ENCODE measurements around the gene DCPS. TPM values are rescaled to one million over a fixed set of nuclear protein-coding genes. Genes with fewer than 3 reads are reported as not detected.

Gene DCPS
- total RNA-seq, 1 experiment from 2014 or later: 31.2 TPM

GRCh38 chr11:126262216-126262615, 41.6 kb upstream of the DCPS start:
- H3K4me1 ChIP-seq (ENCODE audit: insufficient read depth, low read length, poor library complexity, severe bottlenecking): no peaks in the 10 kb centered on the region
- H3K27ac ChIP-seq (ENCODE audit: low read depth, low read length, poor library complexity, severe bottlenecking): no peak overlapping the region
- H3K27me3 ChIP-seq (replicated peaks; ENCODE audit: insufficient read depth, low read depth, low read length, poor library complexity): no peaks in the 10 kb centered on the region
- ChIA-PET POLR2A (ENCODE audit: low non-redundant PET) (no interaction called here), CTCF (no interaction called here)
- no peak overlapping the region for H3K4me3 ChIP-seq (ENCODE audit: low read depth, low read length, poor library complexity, severe bottlenecking)
- H3K9me3 ChIP-seq (ENCODE audit: low read depth, low read length, poor library complexity, severe bottlenecking): no peaks in the 10 kb centered on the region
- intact Hi-C loops (cut with micrococcal nuclease; ENCODE audit: unreplicated experiment): no loop called here
- peaks cover 65% of the 10 kb centered on the region for H3K36me3 ChIP-seq (ENCODE audit: insufficient read depth, low read length, poor library complexity, severe bottlenecking)
- BruUV-seq (replicated peaks): no TSS peak
- TF ChIP-seq EZH2 (IDR thresholded peaks at IDR 0.05; ENCODE audit: borderline replicate concordance, low read depth, low read length, poor library complexity, severe bottlenecking): no peak
- no peak for TF ChIP-seq CTCF (conservative IDR thresholded peaks at IDR 0.05; ENCODE audit: low read depth, low read length)
- DNase-seq (ENCODE audit: low spot score): no peak

- TF ChIP-seq CTCF (conservative IDR thresholded peaks at IDR 0.05; ENCODE audit: low read depth, low read length) (no peak), EZH2 (IDR thresholded peaks at IDR 0.05; ENCODE audit: borderline replicate concordance, low read depth, low read length, poor library complexity, severe bottlenecking) (no peak)
- H3K36me3 ChIP-seq (ENCODE audit: insufficient read depth, low read length, poor library complexity, severe bottlenecking): peaks cover 67% of the 10 kb centered on the region
- ChIA-PET CTCF (no interaction called here), POLR2A (ENCODE audit: low non-redundant PET) (no interaction called here)
- DNase-seq (ENCODE audit: low spot score): no peak
- H3K9me3 ChIP-seq (ENCODE audit: low read depth, low read length, poor library complexity, severe bottlenecking): no peaks in the 10 kb centered on the region
- intact Hi-C loops (cut with micrococcal nuclease; ENCODE audit: unreplicated experiment): no loop called here
- no peak overlapping the region for H3K27ac ChIP-seq (ENCODE audit: low read depth, low read length, poor library complexity, severe bottlenecking)
- peaks cover 6% of the 10 kb centered on the region for H3K4me1 ChIP-seq (ENCODE audit: insufficient read depth, low read length, poor library complexity, severe bottlenecking)
- no TSS peak for BruUV-seq (replicated peaks)
- H3K27me3 ChIP-seq (replicated peaks; ENCODE audit: insufficient read depth, low read depth, low read length, poor library complexity): no peaks in the 10 kb centered on the region
- no peak overlapping the region for H3K4me3 ChIP-seq (ENCODE audit: low read depth, low read length, poor library complexity, severe bottlenecking)
Observed at GRCh38 chr11:126263489-126263888, 40.4 kb upstream of the DCPS start.

- no peaks in the 10 kb centered on the region for H3K27me3 ChIP-seq (replicated peaks; ENCODE audit: insufficient read depth, low read depth, low read length, poor library complexity)
- DNase-seq (ENCODE audit: low spot score): peak; percentile 40
- no peaks in the 10 kb centered on the region for H3K9me3 ChIP-seq (ENCODE audit: low read depth, low read length, poor library complexity, severe bottlenecking)
- peaks cover 11% of the 10 kb centered on the region for H3K4me1 ChIP-seq (ENCODE audit: insufficient read depth, low read length, poor library complexity, severe bottlenecking)
- BruUV-seq (replicated peaks): no TSS peak
- TF ChIP-seq EZH2 (IDR thresholded peaks at IDR 0.05; ENCODE audit: borderline replicate concordance, low read depth, low read length, poor library complexity, severe bottlenecking) (no peak), CTCF (conservative IDR thresholded peaks at IDR 0.05; ENCODE audit: low read depth, low read length) (0 out of 2 replicates have a peak, but pooled peaks have one; percentile 20)
- ChIA-PET CTCF (no interaction called here), POLR2A (ENCODE audit: low non-redundant PET) (no interaction called here)
- intact Hi-C loops (cut with micrococcal nuclease; ENCODE audit: unreplicated experiment): no loop called here
- H3K27ac ChIP-seq (ENCODE audit: low read depth, low read length, poor library complexity, severe bottlenecking): no peak overlapping the region
- peaks cover 66% of the 10 kb centered on the region for H3K36me3 ChIP-seq (ENCODE audit: insufficient read depth, low read length, poor library complexity, severe bottlenecking)
- no peak overlapping the region for H3K4me3 ChIP-seq (ENCODE audit: low read depth, low read length, poor library complexity, severe bottlenecking)
Observed at GRCh38 chr11:126265811-126266210, 38.0 kb upstream of the DCPS start.
